ENCODE data around the gene NT5M. TPM values are rescaled to one million over a fixed set of nuclear protein-coding genes. Genes with fewer than 3 reads are reported as not detected.

Gene NT5M
- total and polyA plus RNA-seq, 2 donors from 2014 or later, result 2.8 to 10.0 TPM

DNA sequence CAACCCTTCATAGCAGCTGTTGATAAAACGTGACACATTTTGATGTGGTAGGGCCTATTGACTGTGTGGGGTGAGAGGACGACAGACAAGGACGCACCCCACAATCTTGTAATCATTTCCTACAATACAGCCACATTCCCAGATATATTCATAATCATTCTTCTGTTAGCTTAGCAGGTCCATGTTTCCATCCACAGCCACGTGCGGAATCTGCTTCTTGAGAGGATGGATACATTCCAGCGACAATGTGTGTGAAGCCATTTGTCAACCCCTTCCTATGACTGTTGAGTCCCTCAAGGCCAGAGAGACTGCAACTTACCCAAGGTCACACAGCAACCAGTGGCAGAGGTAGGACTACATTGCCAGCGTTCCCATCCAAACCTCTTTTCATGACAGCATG, 13.5 kb upstream of the NT5M start:
- no peak for FAIRE-seq
- Histone ChIP-seq H3K9me3 (ENCODE audit: control insufficient read depth in 2 of 3, insufficient read depth in 1 of 3, low read length in 3 of 3) (no peaks in the 10 kb centered on the region), H3K9ac (ENCODE audit: low read length in 3 of 3) (no peak overlapping the region), H3K27ac (ENCODE audit: low read depth in 2 of 2, low read length in 2 of 2) (no peak overlapping the region), H3K36me3 (ENCODE audit: control insufficient read depth in 2 of 3, insufficient read depth in 3 of 3, low read length in 3 of 3) (no peaks in the 10 kb centered on the region), H3K4me1 (ENCODE audit: control insufficient read depth in 2 of 3, insufficient read depth in 2 of 3, low read depth in 1 of 3, low read length in 3 of 3) (no peaks in the 10 kb centered on the region), H3K4me3 (ENCODE audit: low read length in 3 of 3) (no peak overlapping the region), H3K27me3 (ENCODE audit: control insufficient read depth, insufficient read depth, low read length) (no peaks in the 10 kb centered on the region)
- TF ChIP-seq CTCF (IDR thresholded peaks at IDR 0.05; ENCODE audit: borderline replicate concordance, extremely low read depth, insufficient read depth), result no peak
- intact Hi-C loops (cut with DNase I), result no loop called here
- DNase-seq, result no peak

DNA sequence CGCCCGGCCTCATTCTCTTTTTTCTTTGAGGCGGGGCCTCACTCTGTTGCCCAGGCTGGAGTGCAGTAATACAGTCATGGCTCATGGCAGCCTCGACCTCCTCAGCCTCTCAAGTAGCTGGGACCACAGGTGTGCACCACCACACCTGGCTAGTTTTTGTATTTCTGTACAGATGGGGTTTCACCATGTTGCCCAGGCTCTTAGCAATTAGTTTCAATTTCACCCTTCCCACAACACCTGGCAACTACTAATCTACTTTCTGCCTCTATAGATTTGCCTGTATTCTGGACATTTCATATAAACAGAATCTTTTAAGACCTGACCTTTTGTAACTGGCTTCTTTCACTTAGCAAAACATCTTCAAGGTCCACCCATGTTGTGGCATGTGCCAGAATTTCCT, 8.0 kb upstream of the NT5M start:
- no peak for FAIRE-seq
- intact Hi-C loops (cut with DNase I), result no loop called here
- H3K27ac ChIP-seq (ENCODE audit: low read depth in 2 of 2, low read length in 2 of 2), result no peak overlapping the region
- H3K27me3 ChIP-seq (ENCODE audit: control insufficient read depth, insufficient read depth, low read length), result no peaks in the 10 kb centered on the region
- H3K4me3 ChIP-seq (ENCODE audit: low read length in 3 of 3), result no peak overlapping the region
- no peak overlapping the region for H3K9ac ChIP-seq (ENCODE audit: low read length in 3 of 3)
- no peak for TF ChIP-seq CTCF (IDR thresholded peaks at IDR 0.05; ENCODE audit: borderline replicate concordance, extremely low read depth, insufficient read depth)
- H3K4me1 ChIP-seq (ENCODE audit: control insufficient read depth in 2 of 3, insufficient read depth in 2 of 3, low read depth in 1 of 3, low read length in 3 of 3), result no peaks in the 10 kb centered on the region
- no peak for DNase-seq
- H3K9me3 ChIP-seq (ENCODE audit: control insufficient read depth in 2 of 3, insufficient read depth in 1 of 3, low read length in 3 of 3), result no peaks in the 10 kb centered on the region
- no peaks in the 10 kb centered on the region for H3K36me3 ChIP-seq (ENCODE audit: control insufficient read depth in 2 of 3, insufficient read depth in 3 of 3, low read length in 3 of 3)

DNA sequence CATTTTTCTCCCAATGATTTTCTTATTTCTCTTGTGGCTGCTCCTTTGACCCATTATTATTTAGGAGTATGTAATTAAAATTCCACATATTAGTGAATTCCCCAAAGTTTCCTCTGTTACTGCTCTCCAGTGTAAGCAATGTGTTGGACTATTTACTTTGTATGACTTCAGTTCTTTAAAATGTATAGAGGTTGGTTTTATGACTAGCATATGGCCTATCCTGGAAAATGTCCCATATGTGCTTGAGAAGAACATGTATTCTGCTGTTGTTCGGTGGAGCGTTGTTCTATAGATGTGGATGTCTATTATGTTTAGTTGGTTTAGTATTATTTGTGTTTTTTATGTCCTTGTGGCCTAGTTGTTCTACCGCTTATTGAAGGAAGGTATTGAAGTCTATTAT, 6.0 kb upstream of the NT5M start:
- intact Hi-C loops (cut with DNase I), result no loop called here
- no peak for TF ChIP-seq CTCF (IDR thresholded peaks at IDR 0.05; ENCODE audit: borderline replicate concordance, extremely low read depth, insufficient read depth)
- no peaks in the 10 kb centered on the region for H3K36me3 ChIP-seq (ENCODE audit: control insufficient read depth in 2 of 3, insufficient read depth in 3 of 3, low read length in 3 of 3)
- no peak for DNase-seq
- H3K4me3 ChIP-seq (ENCODE audit: low read length in 3 of 3), result no peak overlapping the region
- no peak overlapping the region for H3K27ac ChIP-seq (ENCODE audit: low read depth in 2 of 2, low read length in 2 of 2)
- no peaks in the 10 kb centered on the region for H3K9me3 ChIP-seq (ENCODE audit: control insufficient read depth in 2 of 3, insufficient read depth in 1 of 3, low read length in 3 of 3)
- no peak for FAIRE-seq
- no peak overlapping the region for H3K9ac ChIP-seq (ENCODE audit: low read length in 3 of 3)
- peaks cover 0 to 4% (median 0%) of the 10 kb centered on the region in 3 donors for H3K4me1 ChIP-seq (ENCODE audit: control insufficient read depth in 2 of 3, insufficient read depth in 2 of 3, low read depth in 1 of 3, low read length in 3 of 3)
- H3K27me3 ChIP-seq (ENCODE audit: control insufficient read depth, insufficient read depth, low read length), result no peaks in the 10 kb centered on the region

GRCh38 chr17:17298108-17298507, 5.1 kb upstream of the NT5M start:
- Histone ChIP-seq H3K9me3 (ENCODE audit: control insufficient read depth in 2 of 3, insufficient read depth in 1 of 3, low read length in 3 of 3) (no peaks in the 10 kb centered on the region), H3K9ac (ENCODE audit: low read length in 3 of 3) (no peak overlapping the region), H3K27ac (ENCODE audit: low read depth in 2 of 2, low read length in 2 of 2) (no peak overlapping the region), H3K36me3 (ENCODE audit: control insufficient read depth in 2 of 3, insufficient read depth in 3 of 3, low read length in 3 of 3) (no peaks in the 10 kb centered on the region), H3K4me3 (ENCODE audit: low read length in 3 of 3) (no peak overlapping the region), H3K4me1 (ENCODE audit: control insufficient read depth in 2 of 3, insufficient read depth in 2 of 3, low read depth in 1 of 3, low read length in 3 of 3) (peaks cover 0 to 6% (median 0%) of the 10 kb centered on the region in 3 donors), H3K27me3 (ENCODE audit: control insufficient read depth, insufficient read depth, low read length) (no peaks in the 10 kb centered on the region)
- no peak for FAIRE-seq
- DNase-seq, result no peak
- TF ChIP-seq CTCF (IDR thresholded peaks at IDR 0.05; ENCODE audit: borderline replicate concordance, extremely low read depth, insufficient read depth), result no peak
- intact Hi-C loops (cut with DNase I), result no loop called here
